HepG2 (cell line): ENCODE data around the gene UAP1L1. TPM values are rescaled to one million over a fixed set of nuclear protein-coding genes. Genes with fewer than 3 reads are reported as not detected.

Experiments used
- ATAC-seq: fragments of 200-7000 bp; cut with Tn5 transposase; 3 replicates; pipeline ENCODE4 v1.9.1; 2020; ENCODE audit warnings: mild to moderate bottlenecking, moderate library complexity
- BruUV-seq: library from RNA; stranded (reverse); fragments of 400-500 nt; replicated peaks from 2 replicates; lab custom pipeline; 2021; lab: Mats Ljungman, UMichigan
- CTCF ChIA-PET: fragments of 300-600 bp; formaldehyde crosslinking; extraction: SDS; loops from one replicate; lab custom pipeline; 2021; ENCODE audit warnings: low total read pairs, inconsistent platforms, low intra/inter-chr PET ratio; lab: Yijun Ruan, JAX
- POLR2A ChIA-PET: fragments of 350-600 bp; sonication (Branson Sonifier 250); formaldehyde crosslinking; loops from one replicate; lab custom pipeline; 2020; ENCODE audit warnings: antibody characterized with exemption, inconsistent platforms; lab: Yijun Ruan, JAX
- DNase-seq: peaks from one replicate; pipeline ENCODE4 v3.0.0-alpha.2; 2015; ENCODE audit warnings: low spot score
- FAIRE-seq: peaks from 3 replicates; lab custom pipeline; 2011; peaks lifted over from hg19 to GRCh38; lab: Jason Lieb, UNC
- H2AFZ ChIP-seq: one replicate; pipeline ENCODE4 v1.6.1; 2011; ENCODE audit warnings: low read length, inconsistent platforms
- H3K27ac ChIP-seq: fragments of 300-600 bp; 3 replicates; pipeline ENCODE4 v1.8.0; 2011; ENCODE audit warnings: mixed run types, mild to moderate bottlenecking, mixed read lengths, low read length, inconsistent platforms; ENCODE audit not compliant: insufficient read depth; ENCODE audit errors: extremely low read length
- H3K27me3 ChIP-seq, 2 experiments: fragments of 200-600 bp in 1 of 2; 2 replicates in 1 of 2; 3 replicates in 1 of 2; pipeline versions ENCODE4 v1.6.0 to v1.8.0; 2011; ENCODE audit warnings: low read length in 2 of 2, mild to moderate bottlenecking in 2 of 2, moderate library complexity in 2 of 2, inconsistent platforms in 1 of 2; ENCODE audit not compliant: insufficient read depth in 2 of 2, control insufficient read depth in 1 of 2
- H3K36me3 ChIP-seq, 2 experiments: fragments of 200-600 bp in 1 of 2; replicated peaks in 1 of 2; 2 replicates in 1 of 2; 3 replicates in 1 of 2; pipeline versions ENCODE4 v1.5.1 to v1.8.0; 2011; ENCODE audit warnings: low read length in 2 of 2, inconsistent platforms in 1 of 2; ENCODE audit not compliant: insufficient read depth in 2 of 2, control insufficient read depth in 1 of 2
- H3K4me1 ChIP-seq: 2 replicates; pipeline ENCODE4 v1.5.1; 2012; ENCODE audit warnings: low read length, inconsistent platforms; ENCODE audit not compliant: insufficient read depth
- H3K4me2 ChIP-seq: 2 replicates; pipeline ENCODE4 v1.6.0; 2011; ENCODE audit warnings: low read depth, low read length, inconsistent platforms
- H3K4me3 ChIP-seq, 3 experiments: fragments of 200-600 bp in 1 of 3; sonication (generic), shearing (Covaris generic) in 1 of 3; replicated peaks in 1 of 3; 2 replicates each; pipeline ENCODE4 v1.5.1; 2011 to 2016; ENCODE audit warnings: low read length in 3 of 3, inconsistent platforms in 2 of 3, low read depth in 2 of 3, mild to moderate bottlenecking in 2 of 3, control low read depth in 1 of 3, mixed read lengths in 1 of 3; ENCODE audit not compliant: insufficient read depth in 1 of 3
- H3K79me2 ChIP-seq: one replicate; pipeline ENCODE4 v1.6.1; 2011; ENCODE audit warnings: low read length, inconsistent platforms; ENCODE audit not compliant: insufficient read depth
- H3K9ac ChIP-seq: 2 replicates; pipeline ENCODE4 v1.6.0; 2011; ENCODE audit warnings: mild to moderate bottlenecking, low read depth, low read length, inconsistent platforms; ENCODE audit not compliant: insufficient read depth
- H3K9me3 ChIP-seq: 2 replicates; pipeline ENCODE4 v1.5.1; 2012; ENCODE audit warnings: mild to moderate bottlenecking, low read length
- H4K20me1 ChIP-seq: 2 replicates; pipeline ENCODE4 v1.6.0; 2011; ENCODE audit warnings: inconsistent platforms, mild to moderate bottlenecking, low read length, moderate library complexity; ENCODE audit not compliant: insufficient read depth
- ISL2 ChIP-seq: sonication (generic); formaldehyde crosslinking; IDR thresholded peaks from 2 replicates; pipeline ENCODE4 v1.5.0; 2020; ENCODE audit warnings: missing genetic modification reagents
- KLF12 ChIP-seq: sonication (generic); formaldehyde crosslinking; IDR thresholded peaks from 2 replicates; pipeline ENCODE4 v1.4.0; 2020; ENCODE audit warnings: missing genetic modification reagents, borderline replicate concordance
- REPIN1 ChIP-seq: sonication (generic); formaldehyde crosslinking; IDR thresholded peaks from 2 replicates; pipeline ENCODE4 v1.8.0; 2022; ENCODE audit warnings: missing genetic modification reagents, low read depth, mild to moderate bottlenecking, borderline replicate concordance
- SNAI1 ChIP-seq: sonication (generic); formaldehyde crosslinking; IDR thresholded peaks from 2 replicates; pipeline ENCODE4 v1.5.0; 2020; ENCODE audit warnings: mild to moderate bottlenecking, missing genetic modification reagents, borderline replicate concordance
- ZNF543 ChIP-seq: sonication (generic); formaldehyde crosslinking; IDR thresholded peaks from 2 replicates; pipeline ENCODE4 v1.4.0; 2020; ENCODE audit warnings: mild to moderate bottlenecking, missing genetic modification reagents
- WGBS: methylation state at CpG from one replicate; pipeline ENCODE4 v1.1.6; 2017; ENCODE audit warnings: low lambda C conversion rate; 5-methylcytosine and 5-hydroxymethylcytosine counted together
- in situ Hi-C: cut with HindIII; loops from 2 replicates; pipeline ENCODE4 v1.10.0; 2017; ENCODE audit warnings: low pct_unique_long_range_greater_than_20kb; ENCODE audit not compliant: extremely low pct_ligation_motif_present
- intact Hi-C: fragments of 100-400 bp; cut with micrococcal nuclease; formaldehyde crosslinking; loops from one replicate; pipeline ENCODE4 v1.10.0; 2022; ENCODE audit not compliant: unreplicated experiment
- polyA plus RNA-seq, 8 experiments: library from polyadenylated mRNA; depleted of rRNA in 3 of 8; stranded (reverse) in 7 of 8; unstranded in 1 of 8; fragments of >200 nt; fragmentation: Illumina TruSeq in 4 of 8; extraction: Trizol in 4 of 8; gene quantifications; 2 replicates each; pipeline versions ENCODE4 v1.2.1 to v1.2.3, GENCODE V29; 2011 to 2016; ENCODE audit warnings: low read depth in 4 of 8, missing spikeins in 1 of 8, mixed read lengths in 1 of 8; ENCODE audit not compliant: insufficient read depth in 1 of 8
- total RNA-seq, 5 experiments: library from RNA; depleted of rRNA; stranded (reverse); fragments of >200 nt; fragmentation: Illumina TruSeq; extraction: Trizol; gene quantifications; 2 replicates each; pipeline ENCODE4 v1.2.3, GENCODE V29; 2016; ENCODE audit warnings: low read depth in 1 of 5
- TF ChIP-seq, protein P1 (sequence below): sonication (generic); formaldehyde crosslinking; IDR thresholded peaks from 2 replicates; pipeline ENCODE4 v1.4.0; 2020; ENCODE audit warnings: mild to moderate bottlenecking, low read depth, missing genetic modification reagents

UAP1L1 gene
- total and polyA plus RNA-seq, 2 of the 13 experiments (the other 11 are each of a cell fraction or from before 2014, with no cell fraction given), result 5.4 to 6.4 TPM

DNA sequence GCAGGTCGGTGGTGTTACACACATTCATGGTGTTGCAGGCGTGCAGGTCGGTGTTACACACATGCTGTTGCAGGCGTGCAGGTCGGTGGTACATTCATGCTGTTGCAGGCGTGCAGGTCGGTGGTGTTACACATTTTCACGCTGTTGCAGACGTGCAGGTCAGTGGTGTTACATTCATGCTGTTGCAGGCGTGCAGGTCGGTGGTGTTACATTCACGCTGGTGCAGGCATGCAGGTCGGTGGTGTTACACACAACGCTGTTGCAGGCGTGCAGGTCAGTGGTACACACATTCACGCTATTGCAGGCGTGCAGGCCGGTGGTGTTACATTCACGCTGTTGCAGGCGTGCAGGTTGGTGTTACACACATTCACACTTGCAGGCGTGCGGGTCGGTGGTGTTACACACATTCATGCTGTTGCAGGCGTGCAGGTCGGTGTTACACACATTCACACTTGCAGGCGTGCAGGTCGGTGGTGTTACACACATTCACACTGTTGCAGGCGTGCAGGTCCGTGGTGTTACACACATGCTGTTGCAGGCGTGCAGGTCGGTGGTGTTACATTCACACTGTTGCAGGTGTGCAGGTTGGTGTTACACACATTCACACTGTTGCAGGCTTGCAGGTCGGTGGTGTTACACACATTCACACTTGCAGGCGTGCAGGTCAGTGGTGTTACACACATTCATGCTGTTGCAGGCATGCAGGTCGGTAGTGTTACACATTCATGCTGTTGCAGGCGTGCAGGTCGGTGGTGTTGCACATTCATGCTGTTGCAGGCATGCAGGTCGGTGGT lies 26.1 kb downstream of the UAP1L1 start:
- Histone ChIP-seq H4K20me1 (no peaks in the 10 kb centered on the region), H3K27me3 (no peaks in the 10 kb centered on the region), H3K4me1 (peaks cover 7% of the 10 kb centered on the region; the same call in 1 of the 2 replicates), H3K36me3 (peaks cover 31 to 60% of the 10 kb centered on the region in 2 experiments), H3K9me3 (no peaks in the 10 kb centered on the region), H3K79me2 (no peaks in the 10 kb centered on the region), H3K27ac (no peak overlapping the region), H3K9ac (no peak overlapping the region), H2AFZ (no peak overlapping the region), H3K4me3 (no peak overlapping the region), H3K4me2 (no peak overlapping the region)
- FAIRE-seq, result no peak
- TF ChIP-seq, protein P1, sequence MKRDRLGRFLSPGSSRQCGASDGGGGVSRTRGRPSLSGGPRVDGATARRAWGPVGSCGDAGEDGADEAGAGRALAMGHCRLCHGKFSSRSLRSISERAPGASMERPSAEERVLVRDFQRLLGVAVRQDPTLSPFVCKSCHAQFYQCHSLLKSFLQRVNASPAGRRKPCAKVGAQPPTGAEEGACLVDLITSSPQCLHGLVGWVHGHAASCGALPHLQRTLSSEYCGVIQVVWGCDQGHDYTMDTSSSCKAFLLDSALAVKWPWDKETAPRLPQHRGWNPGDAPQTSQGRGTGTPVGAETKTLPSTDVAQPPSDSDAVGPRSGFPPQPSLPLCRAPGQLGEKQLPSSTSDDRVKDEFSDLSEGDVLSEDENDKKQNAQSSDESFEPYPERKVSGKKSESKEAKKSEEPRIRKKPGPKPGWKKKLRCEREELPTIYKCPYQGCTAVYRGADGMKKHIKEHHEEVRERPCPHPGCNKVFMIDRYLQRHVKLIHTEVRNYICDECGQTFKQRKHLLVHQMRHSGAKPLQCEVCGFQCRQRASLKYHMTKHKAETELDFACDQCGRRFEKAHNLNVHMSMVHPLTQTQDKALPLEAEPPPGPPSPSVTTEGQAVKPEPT, result no peak
- TF ChIP-seq ZNF543 (CRISPR knock-in tag) (no peak), REPIN1 (CRISPR knock-in tag) (no peak), KLF12 (CRISPR knock-in tag) (no peak), SNAI1 (CRISPR knock-in tag) (no peak), ISL2 (no peak)
- intact Hi-C loops, result no loop called here
- ChIA-PET POLR2A (no interaction called here), CTCF (no interaction called here)
- 93% methylated on average over 33 of the region's 37 CpGs for WGBS
- no peak for ATAC-seq
- no TSS peak for BruUV-seq
- in situ Hi-C loops, result no loop called here
- DNase-seq, result no peak
